CD4-positive, alpha-beta T cell treated with Interleukin-6 at 100 ng/mL for 8 hours (primary cell): ENCODE results near the gene SPRED2.

Experiments used
- DNase-seq: peaks from one replicate; pipeline ENCODE4 v3.0.0-alpha.2; 2020; ENCODE audit warnings: mixed read lengths, low spot score

Gene SPRED2

GRCh38 chr2:65276609-65277008, 155.8 kb downstream of the SPRED2 start:
- DNase-seq, result no peak

GRCh38 chr2:65275141-65275915, 157.1 kb downstream of the SPRED2 start:
- DNase-seq, result no peak

GRCh38 chr2:65273344-65273743, 159.1 kb downstream of the SPRED2 start:
- no peak for DNase-seq

- DNase-seq, result no peak
Observed at GRCh38 chr2:65268957-65269356, 163.4 kb downstream of the SPRED2 start.

DNA sequence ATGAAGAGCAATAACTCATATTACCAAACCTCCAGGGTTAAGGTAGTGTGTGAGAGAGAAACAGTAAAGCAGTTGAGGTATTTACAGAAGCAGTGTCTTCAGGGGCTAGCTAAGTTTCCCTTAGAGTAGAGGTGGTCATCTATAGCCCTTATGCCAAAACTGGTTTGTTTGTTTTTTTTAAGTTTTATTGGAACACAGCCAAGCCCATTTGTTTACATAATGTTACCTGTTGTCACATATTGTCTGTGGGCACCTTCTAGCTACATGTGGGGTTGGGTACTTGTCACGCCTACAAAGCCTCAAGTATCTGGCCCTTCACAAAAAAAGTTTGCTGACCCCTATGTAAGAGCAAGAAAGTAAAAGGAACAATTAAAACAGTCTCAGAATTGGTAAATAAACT, 165.4 kb downstream of the SPRED2 start:
- no peak for DNase-seq

DNA sequence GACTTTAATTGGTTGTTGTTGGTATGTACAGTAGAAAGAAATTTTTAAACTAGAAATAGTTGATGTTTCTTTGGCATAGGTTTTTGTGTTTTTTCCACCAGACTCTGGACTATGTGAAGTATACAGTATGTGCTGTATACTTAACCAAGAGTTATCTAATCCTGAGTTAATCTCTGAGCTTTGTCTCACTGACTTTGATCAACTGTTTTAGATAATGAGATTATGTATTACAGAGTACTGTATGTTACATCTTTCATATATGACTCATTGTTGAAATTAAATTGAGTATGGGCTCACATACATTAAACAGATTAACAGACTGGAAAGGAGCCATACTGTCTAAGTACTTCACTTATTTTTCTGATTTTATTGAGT, 166.7 kb downstream of the SPRED2 start:
- DNase-seq, result no peak

- peak; percentile 23 for DNase-seq
Observed at GRCh38 chr2:65264821-65265670, 167.4 kb downstream of the SPRED2 start.

DNA sequence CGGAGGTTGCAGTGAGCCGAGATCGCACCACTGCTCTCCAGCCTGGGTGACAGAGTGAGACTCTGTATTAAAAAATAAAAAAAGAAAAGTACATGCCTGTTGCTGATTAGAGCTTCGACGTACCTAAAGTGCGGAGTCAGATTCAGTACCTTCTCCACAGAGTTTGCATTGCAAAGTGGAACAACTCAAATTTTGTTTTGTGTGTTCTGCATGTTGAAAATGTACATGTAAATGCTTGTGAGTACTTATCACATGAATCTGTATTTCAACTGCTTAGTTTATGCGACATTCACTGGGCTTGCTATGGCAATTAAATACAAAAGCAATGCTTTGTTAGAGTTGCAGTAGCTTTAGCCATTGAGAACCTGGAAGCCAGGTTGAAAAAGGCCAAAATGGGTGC, 168.4 kb downstream of the SPRED2 start:
- DNase-seq, result no peak

- no peak for DNase-seq
Observed at GRCh38 chr2:65263262-65263661, 169.1 kb downstream of the SPRED2 start.

- DNase-seq, result no peak
Observed at GRCh38 chr2:65261676-65262075, 170.7 kb downstream of the SPRED2 start.
